RWPE1 (cell line): ENCODE measurements around the gene FRMD3.

Experiments
- CTCF ChIA-PET: fragments of 350-600 bp; sonication (Branson Sonifier 250); formaldehyde crosslinking; extraction: SDS; loops from one replicate; lab custom pipeline; 2021; lab: Yijun Ruan, JAX
- POLR2A ChIA-PET: fragments of 400-600 bp; formaldehyde crosslinking; extraction: SDS; loops from one replicate; lab custom pipeline; 2020; ENCODE audit warnings: antibody characterized with exemption; ENCODE audit not compliant: low non-redundant PET; lab: Yijun Ruan, JAX
- DNase-seq: peaks from one replicate; pipeline ENCODE4 v3.0.0; 2012; ENCODE audit warnings: low spot score
- H3K27ac ChIP-seq: fragments of 450-650 bp; 2 replicates; pipeline ENCODE4 v1.5.1; 2017
- CTCF ChIP-seq: fragments of 450-650 bp; conservative IDR thresholded peaks from 2 replicates; pipeline ENCODE4 v1.5.1; 2017; ENCODE audit warnings: low read depth, mild to moderate bottlenecking

The FRMD3 gene

GRCh38 chr9:83448626-83449025 lies 89.6 kb downstream of the FRMD3 start:
- no peak for DNase-seq
- POLR2A ChIA-PET = interaction anchor here (0.6 kb wide), 1 partner anchor 423 kb away, joined by 3 read pairs; no protein-coding TSS in a partner anchor

GRCh38 chr9:83447351-83447750 lies 90.8 kb downstream of the FRMD3 start:
- ChIA-PET CTCF (no interaction called here), POLR2A (no interaction called here)
- no peak overlapping the region for H3K27ac ChIP-seq
- no peak for TF ChIP-seq CTCF
- no peak for DNase-seq

More at GRCh38 chr9:83448626-83449025, 89.6 kb downstream of the FRMD3 start:
- CTCF ChIA-PET = no interaction called here
- H3K27ac ChIP-seq = no peak overlapping the region
- no peak for TF ChIP-seq CTCF

- CTCF ChIA-PET = no interaction called here
- POLR2A ChIA-PET = no interaction called here
- DNase-seq = no peak
- TF ChIP-seq CTCF = no peak
- H3K27ac ChIP-seq = no peak overlapping the region
These were observed 92.4 kb downstream of the FRMD3 start for GRCh38 chr9:83445703-83446265.

GRCh38 chr9:83444110-83444509 lies 94.1 kb downstream of the FRMD3 start:
- no peak overlapping the region for H3K27ac ChIP-seq
- ChIA-PET POLR2A (no interaction called here), CTCF (no interaction called here)
- DNase-seq = no peak
- TF ChIP-seq CTCF = no peak

- ChIA-PET POLR2A (no interaction called here), CTCF (no interaction called here)
- no peak overlapping the region for H3K27ac ChIP-seq
- no peak for TF ChIP-seq CTCF
- no peak for DNase-seq
These were observed 96.8 kb downstream of the FRMD3 start for GRCh38 chr9:83441390-83441789.

- DNase-seq = no peak
- CTCF ChIA-PET = no interaction called here
- POLR2A ChIA-PET = no interaction called here
- TF ChIP-seq CTCF = no peak
- H3K27ac ChIP-seq = no peak overlapping the region
These were observed 97.6 kb downstream of the FRMD3 start for GRCh38 chr9:83440641-83441040.
